NCI-H82 treated with DMSO at 0.1 percent for 48 hours (cell line): ENCODE measurements around the gene TRH.
"Not testable (repeated sequence)": the region's sequence is repeated elsewhere in the genome, so short reads cannot be mapped to it uniquely, and the experiment has no call there.

Source experiments
- DNase-seq: peaks from one replicate; lab custom pipeline; 2025; ENCODE audit not compliant: unreplicated experiment; lab: John Stamatoyannopoulos, UW

TRH gene

GRCh38 chr3:130002666-130003598, 28.4 kb downstream of the TRH start:
- DNase-seq, result not testable (repeated sequence)

- DNase-seq, result no peak
Measured at GRCh38 chr3:130010556-130010955, 36.0 kb downstream of the TRH start.

GRCh38 chr3:130012108-130012507, 37.6 kb downstream of the TRH start:
- DNase-seq, result not testable (repeated sequence)

- DNase-seq, result not testable (repeated sequence)
Measured at GRCh38 chr3:130013246-130013645, 38.7 kb downstream of the TRH start.

DNA sequence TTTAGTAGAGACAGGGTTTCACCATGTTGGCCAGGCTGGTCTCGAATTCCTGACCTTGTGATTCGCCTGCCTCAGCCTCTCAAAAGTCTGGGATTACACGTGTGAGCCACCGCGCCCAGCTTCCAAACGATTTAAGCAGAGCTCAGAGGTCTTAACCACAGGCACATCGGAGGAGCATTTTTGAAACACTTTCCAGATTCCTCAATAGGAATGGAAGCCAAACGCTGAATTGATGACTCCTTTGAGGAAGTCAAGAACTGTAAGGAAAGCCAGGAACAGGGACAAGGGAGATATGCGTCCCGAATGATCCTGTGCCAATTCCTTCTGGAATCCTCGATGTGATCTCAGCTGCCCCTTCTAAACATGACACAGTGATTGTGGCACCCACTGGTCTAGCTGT, 40.0 kb downstream of the TRH start:
- DNase-seq, result no peak

DNA sequence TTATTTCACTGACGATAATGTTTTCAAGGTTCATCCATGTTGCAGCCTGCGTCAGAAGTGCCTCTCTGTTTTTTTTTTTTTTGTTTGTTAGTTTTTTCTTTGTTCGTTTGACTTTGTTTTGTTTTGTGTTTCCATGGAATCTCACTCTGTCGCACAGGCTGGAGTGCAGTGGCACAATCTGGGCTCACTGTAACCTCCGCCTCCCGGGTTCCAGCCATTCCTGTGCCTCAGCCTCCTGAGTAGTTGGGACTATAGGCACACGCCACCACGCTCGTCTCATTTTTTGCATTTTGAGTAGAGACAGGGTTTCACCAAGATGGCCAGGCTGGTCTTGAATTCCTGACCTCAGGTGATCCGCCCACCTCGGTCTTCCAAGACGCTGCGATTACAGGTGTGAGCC, 43.1 kb downstream of the TRH start:
- DNase-seq, result not testable (repeated sequence)

DNA sequence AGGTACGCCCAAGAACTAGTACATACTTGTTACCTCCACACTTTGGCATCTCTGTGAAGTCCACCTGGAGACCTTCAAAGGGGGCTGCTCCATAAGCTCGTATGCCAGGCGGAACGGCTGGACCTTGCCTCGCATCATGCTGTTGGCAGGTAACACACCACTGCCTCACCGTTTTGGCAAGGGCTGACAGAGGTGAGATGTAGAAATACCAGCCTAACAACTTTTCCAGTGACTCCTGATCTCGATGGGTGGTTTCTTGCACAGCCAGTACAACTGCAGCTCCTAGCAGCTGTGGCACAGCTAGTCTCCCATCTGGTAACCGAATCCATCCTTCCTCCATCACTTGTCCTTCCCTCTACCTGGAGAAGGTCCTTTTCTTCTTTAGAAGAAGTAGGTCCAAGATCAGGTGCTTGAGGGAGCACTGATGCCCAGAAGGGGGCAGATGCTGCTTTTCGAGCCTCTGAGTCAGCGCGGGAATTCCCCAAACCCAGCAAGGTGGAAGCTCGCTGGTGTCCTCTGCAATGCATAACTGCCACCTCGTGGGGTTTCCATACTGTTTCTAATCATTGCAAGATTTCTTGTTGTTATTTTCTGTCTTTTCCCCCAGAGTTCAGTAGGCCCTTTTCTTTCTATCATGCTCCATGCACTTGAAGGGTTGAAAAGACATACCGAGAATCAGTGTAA, 51.8 kb downstream of the TRH start:
- not testable (repeated sequence) for DNase-seq

- not testable (repeated sequence) for DNase-seq
Measured at GRCh38 chr3:130027437-130027836, 52.9 kb downstream of the TRH start.
